ENCODE data around the gene RFTN1.

RFTN1 gene

GRCh38 chr3:16423947-16424673, 89.4 kb downstream of the RFTN1 start:
- FAIRE-seq (peak; percentile 54), DNase-seq (ENCODE audit: extremely low spot score, insufficient read length, low read depth) (no peak)

- FAIRE-seq (no peak), DNase-seq (ENCODE audit: extremely low spot score, insufficient read length, low read depth) (no peak)
Observed at GRCh38 chr3:16423298-16423697, 90.2 kb downstream of the RFTN1 start.

- DNase-seq (ENCODE audit: extremely low spot score, insufficient read length, low read depth) (no peak), FAIRE-seq (peak; percentile 35)
Observed at GRCh38 chr3:16419640-16420241, 93.8 kb downstream of the RFTN1 start.

DNA sequence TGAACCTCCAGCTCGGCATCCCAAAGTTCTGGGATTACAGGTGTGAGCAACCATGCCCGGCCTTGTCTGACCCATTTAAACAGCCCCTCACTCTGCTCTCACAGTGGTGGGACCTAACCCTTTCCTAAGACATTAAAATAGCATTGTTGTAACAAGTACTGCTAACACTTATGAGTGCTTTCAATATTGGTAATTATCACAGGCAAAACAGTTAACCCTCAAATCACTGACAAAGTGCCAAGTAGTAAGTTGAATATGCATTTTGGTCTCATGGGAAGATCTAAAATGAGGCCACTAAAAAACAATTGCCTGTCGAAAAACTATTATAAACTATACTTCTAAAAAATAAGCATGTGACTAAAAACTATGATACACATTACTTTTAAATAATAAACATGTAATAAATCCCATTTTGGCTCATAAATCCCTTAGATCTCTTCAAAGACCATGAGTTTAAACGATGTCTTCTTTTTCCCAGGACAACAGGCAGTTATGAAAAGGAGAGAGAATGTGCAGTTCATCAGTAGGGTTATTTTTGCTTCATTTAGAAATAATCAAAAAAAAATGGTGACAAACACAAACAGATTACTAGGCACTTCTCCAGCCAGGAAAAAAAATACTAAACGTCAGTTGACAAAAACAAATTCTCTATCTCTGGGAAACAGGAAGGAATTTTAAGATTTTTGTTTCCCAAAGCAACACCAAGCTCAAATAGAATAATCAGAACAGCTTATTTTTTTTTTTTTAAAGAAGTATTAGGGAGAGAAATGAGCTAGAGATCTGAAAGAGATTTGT, 95.4 kb downstream of the RFTN1 start:
- peak; percentile 79 for FAIRE-seq
- no peak for DNase-seq (ENCODE audit: extremely low spot score, insufficient read length, low read depth)

- FAIRE-seq (no peak), DNase-seq (ENCODE audit: extremely low spot score, insufficient read length, low read depth) (no peak)
Observed at GRCh38 chr3:16415911-16416476, 97.5 kb downstream of the RFTN1 start.

- no peak for DNase-seq (ENCODE audit: extremely low spot score, insufficient read length, low read depth)
- FAIRE-seq, result no peak
Observed at GRCh38 chr3:16413321-16413720, 100.2 kb downstream of the RFTN1 start.

- DNase-seq (ENCODE audit: extremely low spot score, insufficient read length, low read depth) (no peak), FAIRE-seq (peak; percentile 35)
Observed at GRCh38 chr3:16412192-16412800, 101.2 kb downstream of the RFTN1 start.

DNA sequence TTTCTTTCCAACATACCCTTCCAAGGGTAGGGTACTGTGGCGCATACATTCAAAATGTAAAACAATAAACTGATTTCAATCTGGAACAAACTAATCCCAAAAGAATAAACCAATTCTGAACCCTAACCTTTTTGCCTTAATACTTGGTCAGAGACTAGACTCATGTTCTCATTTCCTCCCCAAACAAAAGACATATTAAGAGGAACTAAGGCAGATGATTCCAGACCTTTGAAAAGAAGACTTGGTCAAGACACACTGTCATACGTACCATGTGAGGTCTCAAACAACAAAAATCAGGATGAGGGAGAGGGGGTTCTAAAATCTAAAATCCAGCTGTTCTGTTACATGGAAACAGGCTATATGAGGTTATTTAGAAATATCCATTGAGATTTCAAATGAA, 102.1 kb downstream of the RFTN1 start:
- FAIRE-seq (peak; percentile 67), DNase-seq (ENCODE audit: extremely low spot score, insufficient read length, low read depth) (no peak)

GRCh38 chr3:16410659-16411058, 102.8 kb downstream of the RFTN1 start:
- FAIRE-seq (no peak), DNase-seq (ENCODE audit: extremely low spot score, insufficient read length, low read depth) (no peak)

DNA sequence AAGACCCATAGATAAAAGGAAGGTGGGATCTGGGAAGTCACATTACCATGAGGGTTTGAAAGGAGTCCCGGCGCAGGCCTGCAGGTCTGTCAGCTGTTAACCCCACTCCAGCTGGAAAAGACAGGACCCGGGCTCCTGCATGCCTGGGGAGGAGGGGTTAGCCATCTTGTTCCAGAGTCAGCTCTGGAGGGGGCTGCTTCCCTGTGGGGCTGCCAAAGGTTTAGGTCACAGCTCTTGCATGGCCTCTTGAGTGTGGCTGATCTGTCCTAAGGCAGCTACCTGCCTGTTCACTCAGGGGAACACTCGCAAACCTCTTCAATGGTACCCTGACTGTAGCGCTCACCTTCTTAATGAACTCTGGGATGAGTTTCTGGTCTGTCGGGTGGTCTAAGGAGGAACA, 104.5 kb downstream of the RFTN1 start:
- DNase-seq (ENCODE audit: extremely low spot score, insufficient read length, low read depth), result no peak
- FAIRE-seq, result no peak

- FAIRE-seq (no peak), DNase-seq (ENCODE audit: extremely low spot score, insufficient read length, low read depth) (no peak)
Observed at GRCh38 chr3:16407366-16407765, 106.1 kb downstream of the RFTN1 start.

DNA sequence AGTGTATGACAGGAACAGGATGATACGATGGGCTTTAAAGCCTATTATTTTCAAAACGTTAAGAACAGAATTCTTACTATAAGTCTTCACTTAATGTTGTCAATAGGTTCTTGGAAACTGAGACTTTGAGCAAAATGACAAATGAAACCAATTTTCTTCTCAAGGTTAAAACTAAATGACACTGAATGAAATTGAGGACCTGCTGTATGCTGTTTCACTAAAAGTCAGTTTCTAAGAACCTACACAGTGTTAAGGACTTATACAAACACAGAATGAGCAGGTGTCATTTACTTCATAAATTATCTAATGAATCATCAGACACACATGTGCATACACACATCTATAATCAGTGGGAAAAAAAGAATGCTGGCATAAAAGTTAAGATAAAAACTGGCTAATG, 106.9 kb downstream of the RFTN1 start:
- peak; percentile 67 for FAIRE-seq
- DNase-seq (ENCODE audit: extremely low spot score, insufficient read length, low read depth), result no peak

- no peak for FAIRE-seq
- DNase-seq (ENCODE audit: extremely low spot score, insufficient read length, low read depth), result no peak
Observed at GRCh38 chr3:16406166-16406565, 107.3 kb downstream of the RFTN1 start.

DNA sequence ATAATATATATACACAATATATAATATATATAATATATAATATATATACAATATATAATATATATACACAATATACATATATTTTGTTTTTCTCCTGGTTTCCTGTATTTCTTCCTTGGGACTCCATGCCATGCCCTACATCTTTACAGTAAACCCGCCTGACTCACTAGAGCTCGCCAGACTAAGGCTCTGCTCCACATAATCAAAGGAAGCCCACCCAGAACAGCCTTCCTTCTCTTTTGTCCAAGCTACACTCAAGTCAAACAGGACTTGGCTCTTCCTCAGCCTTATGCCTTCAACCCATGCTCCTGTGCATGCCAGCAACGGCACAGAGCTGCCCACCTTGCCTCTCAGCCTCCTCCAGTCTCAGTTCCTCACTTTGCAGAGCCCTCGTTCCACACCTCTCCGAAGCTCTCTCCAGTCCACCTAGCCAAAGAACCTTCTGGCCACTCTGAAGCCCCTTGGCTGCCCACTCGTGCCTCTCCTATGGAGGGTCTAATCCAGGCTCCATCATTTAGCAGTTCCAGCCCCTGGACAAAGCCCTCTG, 109.1 kb downstream of the RFTN1 start:
- FAIRE-seq, result no peak

GRCh38 chr3:16402451-16402850, 111.0 kb downstream of the RFTN1 start:
- DNase-seq (ENCODE audit: extremely low spot score, insufficient read length, low read depth) (no peak), FAIRE-seq (no peak)

More for the DNA sequence above, 109.1 kb downstream of the RFTN1 start:
- DNase-seq (ENCODE audit: extremely low spot score, insufficient read length, low read depth), result no peak

DNA sequence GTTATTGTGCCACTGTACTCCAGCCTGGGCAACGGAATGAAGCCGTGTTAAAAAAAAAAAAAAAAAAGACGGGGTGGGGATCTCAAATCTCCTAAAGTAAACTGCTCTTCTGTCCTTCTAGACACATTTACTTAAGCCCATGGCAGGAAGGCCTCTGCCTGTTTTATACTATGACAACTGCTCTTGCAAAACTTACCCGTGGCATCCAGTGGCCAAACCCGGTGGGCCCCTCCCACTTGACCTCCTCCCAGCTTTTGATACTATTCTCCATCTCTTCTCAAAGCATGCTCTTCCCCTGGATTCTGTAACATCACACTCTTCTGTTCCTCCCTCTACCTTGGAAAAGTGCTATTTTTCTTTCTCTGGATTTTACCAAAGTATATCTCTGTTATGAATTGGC, 112.2 kb downstream of the RFTN1 start:
- no peak for DNase-seq (ENCODE audit: extremely low spot score, insufficient read length, low read depth)
- no peak for FAIRE-seq

- FAIRE-seq (no peak), DNase-seq (ENCODE audit: extremely low spot score, insufficient read length, low read depth) (no peak)
Observed at GRCh38 chr3:16400106-16400931, 113.2 kb downstream of the RFTN1 start.

DNA sequence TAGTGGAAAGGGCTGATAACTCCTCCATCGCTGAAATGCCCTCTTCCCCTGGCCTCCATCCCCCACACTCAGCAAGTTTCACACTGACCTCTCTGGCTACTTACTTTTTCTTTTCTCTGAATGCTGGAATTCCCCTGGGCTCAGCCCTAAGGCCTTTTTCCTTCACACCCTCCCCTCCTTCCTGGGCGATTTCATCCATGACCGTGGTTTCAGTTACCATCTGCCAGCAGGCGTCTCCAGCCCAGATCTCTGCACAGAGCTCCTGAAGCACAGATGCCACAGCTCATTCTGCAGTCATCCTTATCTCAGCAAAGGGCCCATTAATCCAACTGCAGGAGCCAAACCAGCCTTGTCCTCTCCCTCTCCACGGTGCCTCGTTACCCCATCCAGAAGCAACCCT, 114.0 kb downstream of the RFTN1 start:
- peak; percentile 88 for FAIRE-seq

DNA sequence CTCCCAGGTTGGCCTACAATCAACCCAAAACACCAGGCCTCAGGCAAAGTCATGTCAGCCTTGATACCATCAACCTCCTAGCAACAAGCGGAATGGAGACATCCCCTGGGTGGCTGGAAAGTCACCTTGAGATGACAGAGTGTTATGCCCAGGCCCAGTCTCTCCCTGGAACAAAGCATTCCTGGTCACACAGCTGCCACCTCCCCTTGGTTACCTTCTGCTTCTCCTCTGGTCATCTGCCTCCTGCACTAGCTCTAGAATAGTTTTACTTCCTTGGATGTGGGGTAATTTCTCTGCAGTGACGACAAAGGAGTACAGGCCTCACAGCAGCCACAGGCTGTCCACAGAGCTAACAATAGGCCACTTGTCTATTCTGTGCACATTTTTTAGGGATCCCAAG, 114.9 kb downstream of the RFTN1 start:
- FAIRE-seq, result no peak

More for the DNA sequence above, 114.0 kb downstream of the RFTN1 start:
- DNase-seq (ENCODE audit: extremely low spot score, insufficient read length, low read depth), result no peak

More for the DNA sequence above, 114.9 kb downstream of the RFTN1 start:
- DNase-seq (ENCODE audit: extremely low spot score, insufficient read length, low read depth), result no peak

Data from GM18507 (cell line).